NCI-H128 (cell line): ENCODE measurements around the gene SEMA4A.
"Not testable (repeated sequence)": the region's sequence is repeated elsewhere in the genome, so short reads cannot be mapped to it uniquely, and the experiment has no call there.

Source experiments
- DNase-seq: peaks from one replicate; lab custom pipeline; 2025; ENCODE audit not compliant: unreplicated experiment; lab: John Stamatoyannopoulos, UW

Gene SEMA4A

GRCh38 chr1:156118177-156118868 lies 35.1 kb upstream of the SEMA4A start:
- DNase-seq, result no peak

- no peak for DNase-seq
These were observed 33.7 kb upstream of the SEMA4A start for GRCh38 chr1:156119503-156120209.

- DNase-seq, result no peak
These were observed 33.1 kb upstream of the SEMA4A start for GRCh38 chr1:156120318-156120717.

- not testable (repeated sequence) for DNase-seq
These were observed 32.4 kb upstream of the SEMA4A start for GRCh38 chr1:156121005-156121404.

- DNase-seq, result no peak
These were observed 31.9 kb upstream of the SEMA4A start for GRCh38 chr1:156121457-156121856.

GRCh38 chr1:156122086-156122485 lies 31.3 kb upstream of the SEMA4A start:
- no peak for DNase-seq

GRCh38 chr1:156122519-156123355 lies 30.6 kb upstream of the SEMA4A start:
- no peak for DNase-seq

GRCh38 chr1:156123356-156124196 lies 29.8 kb upstream of the SEMA4A start:
- peak; percentile 91 for DNase-seq

- DNase-seq, result no peak
These were observed 28.6 kb upstream of the SEMA4A start for GRCh38 chr1:156124557-156125483.

- DNase-seq, result not testable (repeated sequence)
These were observed 27.8 kb upstream of the SEMA4A start for GRCh38 chr1:156125544-156125943.

GRCh38 chr1:156126043-156126629 lies 27.2 kb upstream of the SEMA4A start:
- DNase-seq, result no peak

GRCh38 chr1:156126630-156127534 lies 26.5 kb upstream of the SEMA4A start:
- DNase-seq, result no peak

- no peak for DNase-seq
These were observed 25.1 kb upstream of the SEMA4A start for GRCh38 chr1:156128308-156128653.

- no peak for DNase-seq
These were observed 24.5 kb upstream of the SEMA4A start for GRCh38 chr1:156128654-156129597.

GRCh38 chr1:156129687-156130577 lies 23.5 kb upstream of the SEMA4A start:
- peak; percentile 75 for DNase-seq

GRCh38 chr1:156130578-156130942 lies 22.8 kb upstream of the SEMA4A start:
- DNase-seq, result no peak
